Keratinocyte (primary cell): ENCODE measurements around the gene ZNF808.
"Not testable (repeated sequence)": the region's sequence is repeated elsewhere in the genome, so short reads cannot be mapped to it uniquely, and the experiment has no call there.

Experiments used
- EZH2 ChIP-seq: IDR thresholded peaks from one replicate; pipeline ENCODE4 v1.6.1; 2012; ENCODE audit warnings: inconsistent platforms, mild to moderate bottlenecking, low read length, moderate library complexity
- TF ChIP-seq, protein P1 (sequence below), 3 experiments: IDR thresholded peaks in 1 of 3; conservative IDR thresholded peaks in 1 of 3; optimal IDR thresholded peaks in 1 of 3; 2 replicates in 2 of 3; 3 replicates in 1 of 3; pipeline versions ENCODE3 to v1.5.1; 2011; ENCODE audit warnings: low read length in 3 of 3, mild to moderate bottlenecking in 3 of 3, moderate library complexity in 2 of 3, control low read depth in 1 of 3, inconsistent platforms in 1 of 3; ENCODE audit not compliant: insufficient read depth in 2 of 3; ENCODE audit errors: extremely low read depth in 1 of 3

DNA sequence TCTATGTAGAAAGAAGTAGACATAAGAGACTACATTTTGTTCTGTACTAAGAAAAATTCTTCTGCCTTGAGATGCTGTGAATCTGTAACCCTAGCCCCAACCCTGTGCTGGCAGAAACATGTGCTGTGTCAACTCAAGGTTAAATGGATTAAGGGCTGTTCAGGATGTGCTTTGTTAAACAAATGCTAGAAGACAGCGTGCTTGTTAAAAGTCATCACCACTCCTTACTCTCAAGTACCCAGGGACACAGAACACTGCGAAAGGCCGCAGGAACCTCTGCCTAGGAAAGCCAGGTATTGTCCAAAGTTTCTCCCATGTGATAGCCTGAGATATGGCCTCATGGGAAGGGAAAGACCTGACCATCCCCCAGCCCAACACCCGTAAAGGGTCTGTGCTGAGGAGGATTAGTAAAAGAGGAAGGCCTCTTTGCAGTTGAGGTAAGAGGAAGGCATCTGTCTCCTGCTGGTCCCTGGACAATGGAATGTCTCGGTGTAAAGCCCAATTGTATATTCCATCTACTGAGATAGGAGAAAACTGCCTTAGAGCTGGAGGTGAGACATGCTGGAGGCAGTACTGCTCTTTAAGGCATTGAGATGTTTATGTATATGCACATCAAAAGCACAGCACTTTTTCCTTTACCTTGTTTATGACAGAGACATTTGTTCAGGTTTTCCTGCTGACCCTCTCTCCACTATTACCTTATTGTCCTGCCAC lies 31.4 kb downstream of the ZNF808 start:
- TF ChIP-seq, protein P1, sequence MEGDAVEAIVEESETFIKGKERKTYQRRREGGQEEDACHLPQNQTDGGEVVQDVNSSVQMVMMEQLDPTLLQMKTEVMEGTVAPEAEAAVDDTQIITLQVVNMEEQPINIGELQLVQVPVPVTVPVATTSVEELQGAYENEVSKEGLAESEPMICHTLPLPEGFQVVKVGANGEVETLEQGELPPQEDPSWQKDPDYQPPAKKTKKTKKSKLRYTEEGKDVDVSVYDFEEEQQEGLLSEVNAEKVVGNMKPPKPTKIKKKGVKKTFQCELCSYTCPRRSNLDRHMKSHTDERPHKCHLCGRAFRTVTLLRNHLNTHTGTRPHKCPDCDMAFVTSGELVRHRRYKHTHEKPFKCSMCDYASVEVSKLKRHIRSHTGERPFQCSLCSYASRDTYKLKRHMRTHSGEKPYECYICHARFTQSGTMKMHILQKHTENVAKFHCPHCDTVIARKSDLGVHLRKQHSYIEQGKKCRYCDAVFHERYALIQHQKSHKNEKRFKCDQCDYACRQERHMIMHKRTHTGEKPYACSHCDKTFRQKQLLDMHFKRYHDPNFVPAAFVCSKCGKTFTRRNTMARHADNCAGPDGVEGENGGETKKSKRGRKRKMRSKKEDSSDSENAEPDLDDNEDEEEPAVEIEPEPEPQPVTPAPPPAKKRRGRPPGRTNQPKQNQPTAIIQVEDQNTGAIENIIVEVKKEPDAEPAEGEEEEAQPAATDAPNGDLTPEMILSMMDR (optimal IDR thresholded peaks at IDR 0.05 in 1 of 3, IDR thresholded peaks at IDR 0.05 in 1 of 3, conservative IDR thresholded peaks at IDR 0.05 in 1 of 3; ENCODE audit: extremely low read depth in 1 of 3, insufficient read depth in 2 of 3, low read length in 3 of 3): not testable (repeated sequence)
- not testable (repeated sequence) for TF ChIP-seq EZH2
